ENCODE data around the gene ZC3H15.

ZC3H15 gene

DNA sequence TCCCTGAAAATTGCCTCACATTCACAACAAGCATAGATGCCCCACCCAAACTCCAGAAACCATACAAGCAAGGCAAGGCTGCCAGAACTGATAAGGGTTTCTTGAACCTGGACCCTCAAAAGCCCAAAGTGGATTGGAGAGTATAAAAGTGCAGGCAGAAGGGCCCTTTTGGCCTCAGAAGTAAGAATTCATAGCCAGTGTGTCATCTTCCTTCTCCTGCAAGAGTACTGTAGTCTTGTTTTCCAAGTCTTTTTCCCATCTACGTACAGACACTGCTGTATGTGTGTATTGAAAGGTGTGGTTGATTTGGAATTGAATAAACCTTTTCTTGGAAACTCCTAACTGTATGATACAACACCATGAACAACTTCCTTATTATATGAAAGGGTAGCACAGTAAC lies 46.8 kb downstream of the ZC3H15 start:
- no peak overlapping the region for H3K4me3 ChIP-seq (ENCODE audit: low read depth, low read length)
- no peak for TF ChIP-seq CTCF (IDR thresholded peaks at IDR 0.05; ENCODE audit: low read depth, low read length)

- no peak overlapping the region for H3K4me3 ChIP-seq (ENCODE audit: low read depth, low read length)
- TF ChIP-seq CTCF (IDR thresholded peaks at IDR 0.05; ENCODE audit: low read depth, low read length) = no peak
Measured at GRCh38 chr2:186533717-186534116, 47.7 kb downstream of the ZC3H15 start.

DNA sequence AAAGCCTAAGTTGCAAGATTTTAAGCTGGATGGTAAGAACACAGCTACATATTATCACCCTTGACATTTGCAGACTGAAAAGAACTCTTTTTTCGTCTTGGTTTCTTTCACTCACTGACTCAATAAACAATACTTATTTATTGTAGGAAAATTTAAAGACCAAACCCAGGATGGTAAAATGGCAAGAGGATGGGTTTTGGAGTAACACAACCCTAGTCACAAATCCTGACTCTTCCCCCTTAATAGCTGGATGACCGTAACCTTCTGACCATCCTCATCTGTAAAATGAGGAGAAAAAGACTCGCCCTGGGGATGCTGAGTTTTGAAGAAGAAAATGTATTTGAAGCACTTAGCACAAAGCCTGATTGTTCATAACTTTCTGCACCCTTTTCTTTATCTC lies 48.3 kb downstream of the ZC3H15 start:
- H3K4me3 ChIP-seq (ENCODE audit: low read depth, low read length) = no peak overlapping the region
- TF ChIP-seq CTCF (IDR thresholded peaks at IDR 0.05; ENCODE audit: low read depth, low read length) = no peak

- no peak for TF ChIP-seq CTCF (IDR thresholded peaks at IDR 0.05; ENCODE audit: low read depth, low read length)
- no peak overlapping the region for H3K4me3 ChIP-seq (ENCODE audit: low read depth, low read length)
Measured at GRCh38 chr2:186535861-186536260, 49.8 kb downstream of the ZC3H15 start.

DNA sequence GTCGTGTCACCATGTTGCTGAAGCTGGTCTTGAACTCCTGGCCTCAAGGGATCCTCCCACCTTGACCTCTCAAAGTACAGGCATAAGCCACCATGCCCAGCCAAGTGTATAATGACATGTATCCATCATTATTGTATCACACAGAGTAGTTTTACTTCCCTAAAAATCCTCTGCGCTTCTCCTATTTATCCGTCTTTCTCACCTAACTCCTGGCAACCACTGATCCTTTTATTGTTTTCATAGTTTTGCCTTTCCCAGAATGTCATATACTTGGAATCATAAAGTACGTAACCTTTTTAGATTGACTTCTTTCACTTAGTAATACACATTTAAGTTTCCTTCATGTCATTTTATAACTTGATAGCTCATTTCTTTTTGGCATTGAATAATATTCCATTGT lies 51.0 kb downstream of the ZC3H15 start:
- H3K4me3 ChIP-seq (ENCODE audit: low read depth, low read length) = no peak overlapping the region
- no peak for TF ChIP-seq CTCF (IDR thresholded peaks at IDR 0.05; ENCODE audit: low read depth, low read length)

DNA sequence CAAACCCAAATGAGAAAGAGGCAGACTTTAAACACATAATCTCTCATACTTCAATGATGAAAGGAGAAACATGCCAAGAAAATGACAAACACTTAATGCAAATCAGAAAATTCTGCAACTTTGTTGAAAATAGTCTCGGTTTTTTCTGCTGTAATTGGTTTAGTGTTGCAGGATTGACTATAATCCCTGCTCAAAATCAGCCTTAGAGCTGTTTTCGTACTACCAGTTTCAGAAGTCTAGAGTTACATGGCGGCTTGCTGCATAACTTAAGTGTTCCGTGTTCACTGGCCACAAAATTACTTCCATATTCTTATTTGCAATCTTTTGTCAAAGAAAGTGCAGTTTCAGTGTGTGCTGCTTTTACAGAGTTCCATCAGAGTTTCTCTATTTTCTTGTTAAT lies 54.9 kb downstream of the ZC3H15 start:
- no peak overlapping the region for H3K4me3 ChIP-seq (ENCODE audit: low read depth, low read length)
- no peak for TF ChIP-seq CTCF (IDR thresholded peaks at IDR 0.05; ENCODE audit: low read depth, low read length)

- TF ChIP-seq CTCF (IDR thresholded peaks at IDR 0.05; ENCODE audit: low read depth, low read length) = no peak
Measured at GRCh38 chr2:186542002-186542401, 55.9 kb downstream of the ZC3H15 start.

More at GRCh38 chr2:186542002-186542401, 55.9 kb downstream of the ZC3H15 start:
- no peak overlapping the region for H3K4me3 ChIP-seq (ENCODE audit: low read depth, low read length)
